ENCODE measurements around the gene OSBPL10. TPM values are rescaled to one million over a fixed set of nuclear protein-coding genes. Genes with fewer than 3 reads are reported as not detected.

Gene OSBPL10
- total RNA-seq, 1 experiment from 2014 or later = 2.3 TPM

DNA sequence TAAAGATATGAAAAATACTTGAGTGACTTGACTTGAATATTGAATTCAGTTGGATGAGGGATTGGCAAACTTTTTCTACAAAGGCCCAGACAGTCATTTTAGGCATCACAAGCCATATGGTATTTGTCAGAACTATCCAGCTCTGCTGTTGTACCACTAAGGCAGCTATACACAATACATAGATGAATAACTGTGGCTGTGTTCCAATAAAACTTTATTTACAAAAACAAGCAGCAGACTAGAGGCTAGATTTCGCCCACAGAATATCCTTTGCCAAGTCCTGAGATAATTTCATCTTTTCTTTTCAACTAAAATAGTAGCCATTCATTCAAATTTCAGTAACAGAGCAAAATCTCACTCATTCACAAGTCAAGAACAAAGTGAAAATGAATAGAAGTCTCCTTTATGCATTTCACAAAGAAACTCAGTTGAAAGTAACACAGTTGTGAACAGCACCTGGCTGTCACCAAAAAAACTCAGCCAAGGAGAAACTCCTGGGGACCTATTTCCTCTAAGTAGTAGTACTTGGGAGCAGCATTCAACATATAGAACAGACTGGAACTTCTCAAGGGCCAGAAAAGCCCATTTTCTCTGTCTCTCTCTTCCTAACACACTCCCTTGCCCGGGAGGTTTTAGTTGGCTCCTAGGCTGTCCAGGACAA is 56.3 kb downstream of the OSBPL10 start:
- ChIA-PET POLR2A (ENCODE audit: low non-redundant PET) (no interaction called here), CTCF (no interaction called here)
- no peaks in the 10 kb centered on the region for H3K36me3 ChIP-seq (ENCODE audit: insufficient read depth, low read length, poor library complexity, severe bottlenecking)
- intact Hi-C loops (cut with micrococcal nuclease; ENCODE audit: unreplicated experiment) = no loop called here
- no peaks in the 10 kb centered on the region for H3K4me1 ChIP-seq (ENCODE audit: insufficient read depth, low read length, poor library complexity, severe bottlenecking)
- TF ChIP-seq CTCF (conservative IDR thresholded peaks at IDR 0.05; ENCODE audit: low read depth, low read length) = no peak
- no peak for TF ChIP-seq EZH2 (IDR thresholded peaks at IDR 0.05; ENCODE audit: borderline replicate concordance, low read depth, low read length, poor library complexity, severe bottlenecking)
- no peak overlapping the region for H3K27ac ChIP-seq (ENCODE audit: low read depth, low read length, poor library complexity, severe bottlenecking)
- no TSS peak for BruUV-seq (replicated peaks)
- DNase-seq (ENCODE audit: low spot score) = no peak
- H3K9me3 ChIP-seq (ENCODE audit: low read depth, low read length, poor library complexity, severe bottlenecking) = no peaks in the 10 kb centered on the region
- H3K4me3 ChIP-seq (ENCODE audit: low read depth, low read length, poor library complexity, severe bottlenecking) = no peak overlapping the region
- H3K27me3 ChIP-seq (replicated peaks; ENCODE audit: insufficient read depth, low read depth, low read length, poor library complexity) = no peaks in the 10 kb centered on the region

DNA sequence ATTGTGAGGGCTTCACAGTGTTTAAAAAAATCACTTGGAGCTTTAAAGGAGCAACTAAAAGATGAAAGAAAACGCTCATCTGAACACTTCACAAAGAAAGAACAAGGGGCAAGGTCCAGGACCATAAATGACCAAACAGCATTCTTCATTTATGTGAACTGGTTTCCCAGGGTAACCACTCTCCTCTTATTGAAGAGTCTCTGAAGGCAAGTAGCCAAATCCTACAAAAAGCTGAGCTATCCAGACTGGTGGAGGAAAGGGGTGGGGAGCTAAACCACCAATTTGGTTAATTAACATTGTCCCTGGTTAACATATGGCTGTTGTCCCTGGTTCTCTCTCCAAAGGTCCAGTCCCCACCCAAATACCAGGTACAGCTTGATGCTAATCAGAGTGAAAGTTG is 58.1 kb downstream of the OSBPL10 start:
- intact Hi-C loops (cut with micrococcal nuclease; ENCODE audit: unreplicated experiment) = no loop called here

DNA sequence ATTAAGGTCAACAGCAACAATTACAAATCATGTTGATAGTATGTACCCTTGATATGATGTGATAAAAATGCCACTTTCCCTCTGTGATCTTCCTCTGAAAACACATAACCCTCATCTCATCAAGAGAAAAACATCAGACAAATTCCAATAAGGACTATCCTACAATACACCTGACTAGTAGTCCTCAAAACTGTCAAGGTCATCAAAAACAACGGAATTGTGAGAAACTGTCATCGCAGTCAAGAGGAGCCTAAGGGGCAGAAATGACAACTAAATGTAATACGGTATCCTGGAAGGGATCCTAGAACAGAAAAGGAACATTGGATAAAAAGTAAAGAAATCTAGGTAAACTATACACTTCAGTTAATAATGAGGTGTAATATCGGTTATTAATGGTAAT is 59.2 kb downstream of the OSBPL10 start:
- Histone ChIP-seq H3K4me1 (ENCODE audit: insufficient read depth, low read length, poor library complexity, severe bottlenecking) (no peaks in the 10 kb centered on the region), H3K9me3 (ENCODE audit: low read depth, low read length, poor library complexity, severe bottlenecking) (no peaks in the 10 kb centered on the region), H3K27ac (ENCODE audit: low read depth, low read length, poor library complexity, severe bottlenecking) (no peak overlapping the region), H3K4me3 (ENCODE audit: low read depth, low read length, poor library complexity, severe bottlenecking) (no peak overlapping the region), H3K27me3 (replicated peaks; ENCODE audit: insufficient read depth, low read depth, low read length, poor library complexity) (no peaks in the 10 kb centered on the region), H3K36me3 (ENCODE audit: insufficient read depth, low read length, poor library complexity, severe bottlenecking) (no peaks in the 10 kb centered on the region)
- intact Hi-C loops (cut with micrococcal nuclease; ENCODE audit: unreplicated experiment) = no loop called here
- BruUV-seq (replicated peaks) = no TSS peak
- TF ChIP-seq CTCF (conservative IDR thresholded peaks at IDR 0.05; ENCODE audit: low read depth, low read length) (no peak), EZH2 (IDR thresholded peaks at IDR 0.05; ENCODE audit: borderline replicate concordance, low read depth, low read length, poor library complexity, severe bottlenecking) (no peak)
- DNase-seq (ENCODE audit: low spot score) = no peak
- POLR2A ChIA-PET (ENCODE audit: low non-redundant PET) = no interaction called here
- CTCF ChIA-PET = no interaction called here

More for the DNA sequence above, 58.1 kb downstream of the OSBPL10 start:
- DNase-seq (ENCODE audit: low spot score) = no peak
- H3K27ac ChIP-seq (ENCODE audit: low read depth, low read length, poor library complexity, severe bottlenecking) = no peak overlapping the region
- no TSS peak for BruUV-seq (replicated peaks)
- ChIA-PET CTCF (no interaction called here), POLR2A (ENCODE audit: low non-redundant PET) (no interaction called here)
- H3K27me3 ChIP-seq (replicated peaks; ENCODE audit: insufficient read depth, low read depth, low read length, poor library complexity) = no peaks in the 10 kb centered on the region
- no peak overlapping the region for H3K4me3 ChIP-seq (ENCODE audit: low read depth, low read length, poor library complexity, severe bottlenecking)
- H3K4me1 ChIP-seq (ENCODE audit: insufficient read depth, low read length, poor library complexity, severe bottlenecking) = no peaks in the 10 kb centered on the region
- no peaks in the 10 kb centered on the region for H3K9me3 ChIP-seq (ENCODE audit: low read depth, low read length, poor library complexity, severe bottlenecking)
- no peaks in the 10 kb centered on the region for H3K36me3 ChIP-seq (ENCODE audit: insufficient read depth, low read length, poor library complexity, severe bottlenecking)
- no peak for TF ChIP-seq CTCF (conservative IDR thresholded peaks at IDR 0.05; ENCODE audit: low read depth, low read length)
- TF ChIP-seq EZH2 (IDR thresholded peaks at IDR 0.05; ENCODE audit: borderline replicate concordance, low read depth, low read length, poor library complexity, severe bottlenecking) = no peak
